GM12892 (cell line): ENCODE data around the gene KCNK4.
"Not testable (repeated sequence)": the region's sequence is repeated elsewhere in the genome, so short reads cannot be mapped to it uniquely, and the experiment has no call there.

Source experiments
- DNase-seq: peaks from one replicate; pipeline ENCODE4 v3.0.0; 2011; ENCODE audit not compliant: insufficient read length
- FAIRE-seq: peaks from 2 replicates; lab custom pipeline; 2011; peaks lifted over from hg19 to GRCh38; lab: Jason Lieb, UNC
- POLR2A ChIP-seq: IDR thresholded peaks from 2 replicates; pipeline ENCODE4 v1.6.1; 2011; ENCODE audit warnings: low read depth, low read length, control low read depth
- POLR2AphosphoS5 ChIP-seq: IDR thresholded peaks from 2 replicates; pipeline ENCODE4 v1.6.1; 2011; ENCODE audit warnings: low read depth, low read length, control low read depth
- TAF1 ChIP-seq: IDR thresholded peaks from 2 replicates; pipeline ENCODE4 v1.6.1; 2011; ENCODE audit warnings: low read depth, mild to moderate bottlenecking, control low read depth, low read length, borderline replicate concordance

Gene KCNK4

DNA sequence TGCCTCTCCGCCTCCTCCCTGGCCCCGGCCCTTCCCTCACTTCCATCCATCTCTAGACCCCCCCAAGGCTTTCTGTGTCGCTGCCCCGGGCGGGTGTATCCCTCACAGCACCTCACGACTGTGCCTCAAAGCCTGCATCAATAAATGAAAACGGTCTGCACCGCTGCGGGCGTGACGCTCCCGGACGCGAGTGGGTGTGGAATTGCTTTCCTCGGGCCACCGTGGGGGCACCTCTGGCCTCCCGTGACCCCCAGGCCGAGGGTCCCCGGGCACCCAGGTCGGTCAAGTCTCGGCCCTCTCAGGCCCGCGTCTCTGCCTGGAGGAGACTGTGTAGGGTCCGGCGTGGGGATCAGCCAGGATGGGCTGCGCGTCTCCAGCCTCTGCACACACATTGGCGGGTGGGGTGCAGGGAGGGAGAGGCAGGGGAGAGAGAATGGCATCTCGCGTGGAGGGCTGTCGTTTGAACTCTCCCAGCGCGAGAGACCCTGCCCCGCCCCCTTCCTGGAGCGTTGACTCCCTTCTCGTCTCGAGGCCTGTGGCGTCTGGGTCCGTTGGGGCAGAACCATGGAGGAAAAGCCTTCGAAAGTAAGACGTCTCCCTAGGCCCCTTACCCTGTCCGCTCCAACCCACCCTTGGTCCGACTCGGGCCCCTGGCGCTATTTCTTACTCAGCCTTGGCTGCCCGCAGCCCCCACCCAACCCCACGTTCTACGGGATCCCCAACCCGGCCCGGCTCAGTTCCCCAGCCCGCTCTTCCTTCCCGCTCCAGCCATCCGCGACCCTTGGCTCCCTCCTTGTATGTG is 8.9 kb downstream of the KCNK4 start, which contains the start of gene CATSPERZ:
Gene CATSPERZ (plus strand): TSS at position 512 of the 802 bp plus-strand sequence. CDS start 53 bp downstream, at position 565.
- TF ChIP-seq TAF1 = no peak
- no peak for TF ChIP-seq POLR2AphosphoS5
- no peak for TF ChIP-seq POLR2A
- FAIRE-seq = no peak
- DNase-seq = no peak

DNA sequence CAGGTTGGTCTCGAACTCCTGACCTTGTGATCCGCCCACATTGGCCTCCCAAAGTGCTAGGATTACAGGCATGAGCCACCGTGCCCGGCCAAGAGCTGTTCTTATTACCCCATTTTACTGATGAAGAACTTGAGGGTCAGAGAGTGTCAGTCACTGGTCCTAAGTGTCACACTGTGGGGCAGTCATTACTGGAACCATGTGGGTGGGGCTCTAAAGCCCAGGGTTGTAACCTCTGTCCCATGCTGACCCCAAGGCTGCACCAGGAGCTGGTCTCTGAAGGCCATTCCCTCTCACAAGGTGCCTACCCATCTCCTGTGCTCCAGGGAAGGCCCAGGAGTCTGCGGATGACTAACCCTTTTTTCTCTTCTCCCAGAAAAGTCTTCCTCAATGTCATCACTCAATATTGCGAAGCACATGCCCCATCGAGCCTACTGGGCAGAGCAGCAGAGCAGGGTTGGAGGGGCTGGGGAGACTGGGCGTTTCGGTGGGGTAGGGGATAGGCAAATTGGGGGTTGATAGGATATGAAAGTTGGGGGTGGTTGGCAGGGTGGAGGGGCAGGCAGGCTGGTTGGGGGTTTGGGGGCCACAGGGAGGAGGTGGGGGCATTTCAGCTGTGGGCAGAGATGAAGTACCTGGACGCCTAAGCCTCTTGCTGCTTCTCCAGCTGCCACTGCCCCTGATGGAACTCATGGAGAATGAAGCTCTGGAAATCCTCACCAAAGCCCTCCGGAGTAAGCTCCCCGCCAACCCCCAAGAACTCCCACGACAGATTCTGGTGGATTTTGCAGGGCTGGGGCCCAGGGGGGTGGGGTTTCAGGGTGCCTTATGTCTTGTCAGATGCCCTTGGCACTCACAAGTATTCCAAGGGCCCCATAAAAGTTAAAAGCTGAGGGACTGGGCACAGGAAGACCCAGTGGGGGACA is 12.3 kb downstream of the KCNK4 start:
- DNase-seq = no peak
- no peak for FAIRE-seq
- TF ChIP-seq POLR2A = no peak
- no peak for TF ChIP-seq TAF1
- no peak for TF ChIP-seq POLR2AphosphoS5

DNA sequence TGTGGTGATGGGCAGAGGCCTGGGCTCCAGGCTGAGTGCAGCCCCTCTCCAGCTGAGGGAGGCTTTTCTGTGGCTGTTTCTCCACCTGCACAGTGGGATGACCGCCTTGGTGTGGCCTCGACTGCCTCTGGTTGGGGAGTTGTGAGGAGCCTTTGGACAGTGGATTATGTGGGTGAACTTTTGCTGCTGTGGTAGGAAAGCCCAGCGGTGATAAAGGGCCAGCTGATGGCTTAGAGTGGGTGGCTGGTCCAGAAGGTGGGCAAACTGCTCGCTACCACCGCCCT is 12.9 kb downstream of the KCNK4 start:
- FAIRE-seq = no peak
- no peak for DNase-seq
- TF ChIP-seq POLR2A (no peak), POLR2AphosphoS5 (no peak), TAF1 (no peak)

DNA sequence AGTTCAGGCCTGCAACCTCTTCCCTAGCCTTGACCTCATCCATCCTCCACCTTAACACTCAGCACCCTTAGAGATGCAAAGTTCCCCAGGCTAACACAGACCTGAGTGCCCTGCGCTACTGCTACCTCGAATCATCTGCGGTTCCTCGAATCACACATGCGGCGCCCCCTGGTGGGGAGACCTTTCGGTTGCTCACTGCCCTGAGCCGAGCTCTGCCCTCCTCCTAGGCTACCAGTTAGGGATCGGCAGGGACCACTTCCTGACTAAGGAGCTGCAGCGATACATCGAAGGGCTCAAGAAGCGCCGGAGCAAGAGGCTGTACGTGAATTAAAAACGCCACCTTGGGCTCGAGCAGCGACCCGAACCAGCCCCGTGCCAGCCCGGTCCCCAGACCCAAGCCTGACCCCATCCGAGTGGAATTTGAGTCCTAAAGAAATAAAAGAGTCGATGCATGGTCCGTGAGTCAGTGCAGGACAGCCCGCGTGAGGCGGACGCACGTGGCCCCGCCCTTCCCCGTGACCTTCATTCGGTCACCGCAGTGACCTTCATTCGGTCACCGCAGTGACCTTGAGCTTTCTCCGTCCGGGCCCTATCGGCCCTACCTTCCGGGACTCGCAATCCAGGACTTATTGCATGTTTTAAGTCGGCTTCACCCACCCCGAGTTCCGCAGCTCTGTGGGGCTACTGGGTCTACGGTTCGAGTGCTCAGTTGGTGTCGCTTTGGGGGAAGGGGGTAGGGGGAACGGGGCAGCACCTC is 13.4 kb downstream of the KCNK4 start:
- TF ChIP-seq POLR2AphosphoS5 = peak; percentile 79
- TF ChIP-seq POLR2A = peak; percentile 65; the same call in 1 of the 2 replicates
- TF ChIP-seq TAF1 = 0 out of 2 replicates have a peak, but pooled peaks have one; percentile 37
- DNase-seq = peak; percentile 90
- no peak for FAIRE-seq

DNA sequence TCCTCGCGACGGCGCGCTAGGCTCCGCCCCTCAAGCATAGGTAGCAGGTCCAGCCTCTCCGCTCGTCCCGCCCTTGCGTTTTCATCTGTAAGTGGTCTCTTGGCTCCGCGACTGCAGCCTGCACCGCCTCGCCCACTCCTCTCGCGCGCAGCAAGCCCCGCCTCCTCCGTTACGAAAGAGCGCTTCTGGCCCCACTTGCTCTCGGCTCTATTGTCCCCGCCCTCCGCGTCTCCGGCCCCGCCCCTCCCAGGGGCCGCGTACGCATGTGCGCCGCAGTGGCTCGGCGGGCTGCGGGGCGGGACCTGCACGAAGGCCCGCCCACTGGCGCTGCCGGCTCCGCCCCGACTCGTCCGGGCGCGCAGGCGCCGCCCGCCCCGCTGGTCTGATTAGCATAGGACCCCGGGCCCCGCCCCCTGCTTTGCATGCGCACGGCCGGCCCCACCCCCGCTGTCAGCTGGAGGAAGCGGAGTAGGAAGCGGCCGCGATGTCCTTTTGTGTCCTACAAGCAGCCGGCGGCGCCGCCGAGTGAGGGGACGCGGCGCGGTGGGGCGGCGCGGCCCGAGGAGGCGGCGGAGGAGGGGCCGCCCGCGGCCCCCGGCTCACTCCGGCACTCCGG is 14.1 kb downstream of the KCNK4 start, which contains the start of gene ESRRA:
Gene ESRRA (plus strand): TSS at position 450 of the 616 bp plus-strand sequence. CDS start 1,656 bp downstream, outside the sequence.
- TF ChIP-seq POLR2A (peak; percentile 70; the same call in 1 of the 2 replicates), POLR2AphosphoS5 (no peak), TAF1 (peak; percentile 54; the same call in 1 of the 2 replicates)
- peak; percentile 98 for DNase-seq
- FAIRE-seq = peak; percentile 99

DNA sequence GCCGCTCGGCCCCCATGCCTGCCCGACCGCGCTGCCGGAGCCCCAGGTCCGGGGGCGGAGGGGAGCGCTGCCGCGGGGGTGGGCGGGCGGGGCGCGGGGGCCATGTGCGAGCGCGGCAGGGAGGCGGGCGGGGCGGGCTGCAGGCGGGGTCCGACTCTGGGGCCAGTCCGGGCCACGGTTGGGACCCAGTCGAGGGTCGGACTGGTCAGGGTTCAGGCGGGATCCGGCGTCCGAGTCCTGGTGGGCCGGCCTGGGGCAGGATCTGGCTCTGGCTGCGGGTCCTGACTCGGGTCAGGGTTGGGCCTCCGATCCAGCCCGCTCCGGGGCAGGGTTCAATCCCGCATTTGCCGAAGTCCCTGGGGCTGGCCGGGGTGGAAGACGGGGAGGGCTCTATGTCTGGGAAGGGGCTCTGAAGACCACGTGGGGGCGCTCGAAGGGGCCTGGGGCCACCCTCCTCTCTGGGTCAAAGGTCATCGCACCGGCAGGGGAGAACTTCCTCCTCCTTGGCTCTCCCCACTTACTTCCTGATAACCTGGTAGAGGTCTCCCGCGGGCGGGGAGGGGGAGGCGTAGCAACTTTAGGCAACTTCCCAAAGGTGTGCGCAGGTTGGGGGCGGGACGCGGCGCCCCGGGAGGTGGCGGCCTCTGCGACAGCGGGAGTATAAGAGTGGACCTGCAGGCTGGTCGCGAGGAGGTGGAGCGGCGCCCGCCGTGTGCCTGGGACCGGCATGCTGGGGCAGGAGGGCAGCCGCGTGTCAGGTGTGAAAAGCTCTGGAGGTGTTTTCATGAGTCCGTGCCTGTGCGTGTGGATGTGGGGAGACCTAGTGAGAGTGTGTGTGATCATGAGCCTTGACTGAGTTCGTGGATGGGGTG is 14.8 kb downstream of the KCNK4 start:
- no peak for DNase-seq
- 0 out of 2 replicates have a peak, but pooled peaks have one; percentile 43 for TF ChIP-seq TAF1
- TF ChIP-seq POLR2A = peak; percentile 58; the same call in 1 of the 2 replicates
- TF ChIP-seq POLR2AphosphoS5 = no peak
- FAIRE-seq = peak; percentile 87

DNA sequence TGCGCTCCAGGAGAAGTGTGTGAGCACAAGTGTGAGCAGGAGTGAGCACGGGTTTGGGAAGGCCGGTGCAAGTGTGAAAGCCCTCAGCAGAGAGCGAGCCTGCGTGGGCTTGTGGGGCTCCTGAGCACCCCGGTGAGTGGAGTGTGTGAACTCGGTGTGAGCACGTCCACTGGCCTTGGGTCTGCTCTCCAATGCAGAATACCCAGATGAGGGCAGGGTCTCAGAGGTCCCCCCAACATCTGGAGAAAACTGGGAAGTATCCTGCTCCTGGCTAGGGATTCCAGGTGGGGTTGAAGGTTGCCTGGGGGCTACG is 15.4 kb downstream of the KCNK4 start:
- TF ChIP-seq POLR2A (no peak), POLR2AphosphoS5 (no peak), TAF1 (no peak)
- DNase-seq (no peak), FAIRE-seq (peak; percentile 70)

DNA sequence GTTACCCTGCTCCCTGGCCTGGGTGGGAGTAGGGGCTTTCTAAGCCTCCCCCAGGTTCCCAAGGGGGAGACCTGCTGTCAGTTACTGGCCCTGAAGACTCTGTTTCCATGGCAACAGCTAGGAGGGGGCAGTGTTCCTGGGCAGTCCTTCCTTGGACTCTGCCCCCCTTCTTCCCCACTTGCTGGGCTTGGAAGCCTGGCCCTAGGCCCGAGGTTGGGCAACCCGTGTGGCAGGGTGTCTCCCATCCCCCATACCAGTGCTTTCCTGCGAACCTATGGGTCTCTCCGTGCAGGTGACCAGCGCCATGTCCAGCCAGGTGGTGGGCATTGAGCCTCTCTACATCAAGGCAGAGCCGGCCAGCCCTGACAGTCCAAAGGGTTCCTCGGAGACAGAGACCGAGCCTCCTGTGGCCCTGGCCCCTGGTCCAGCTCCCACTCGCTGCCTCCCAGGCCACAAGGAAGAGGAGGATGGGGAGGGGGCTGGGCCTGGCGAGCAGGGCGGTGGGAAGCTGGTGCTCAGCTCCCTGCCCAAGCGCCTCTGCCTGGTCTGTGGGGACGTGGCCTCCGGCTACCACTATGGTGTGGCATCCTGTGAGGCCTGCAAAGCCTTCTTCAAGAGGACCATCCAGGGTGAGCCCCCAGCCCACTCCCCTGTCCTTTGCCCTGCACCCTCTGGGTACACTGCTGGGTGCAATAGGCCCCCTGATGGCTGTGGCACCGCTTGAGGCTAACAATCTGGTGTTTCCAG is 15.9 kb downstream of the KCNK4 start:
- no peak for DNase-seq
- TF ChIP-seq POLR2AphosphoS5 (no peak), POLR2A (no peak), TAF1 (no peak)
- no peak for FAIRE-seq

DNA sequence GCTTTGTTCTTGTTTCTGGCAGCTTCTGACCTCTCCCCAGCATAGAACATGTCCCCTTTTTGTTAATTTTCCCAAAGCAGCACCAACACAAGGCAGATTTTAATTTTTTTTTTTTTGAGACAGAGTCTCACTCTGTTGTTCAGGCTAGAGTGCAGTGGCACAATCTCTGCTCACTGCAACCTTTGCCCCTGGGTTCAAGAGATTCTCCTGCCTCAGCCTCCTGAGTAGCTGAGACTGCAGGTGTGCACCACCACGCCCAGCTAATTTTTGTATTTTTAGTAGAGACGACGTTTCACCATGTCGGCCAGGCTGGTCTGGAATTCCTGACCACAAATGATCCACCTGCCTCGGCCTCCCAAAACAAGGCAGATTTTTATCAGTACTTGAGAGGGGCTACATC is 16.7 kb downstream of the KCNK4 start:
- not testable (repeated sequence) for FAIRE-seq, DNase-seq
